NCI-H1436 treated with DMSO at 0.1 percent for 48 hours (cell line): ENCODE measurements around the gene SMARCC1.

Experiments used
- DNase-seq: peaks from one replicate; lab custom pipeline; 2025; lab: John Stamatoyannopoulos, UW

The SMARCC1 gene

DNA sequence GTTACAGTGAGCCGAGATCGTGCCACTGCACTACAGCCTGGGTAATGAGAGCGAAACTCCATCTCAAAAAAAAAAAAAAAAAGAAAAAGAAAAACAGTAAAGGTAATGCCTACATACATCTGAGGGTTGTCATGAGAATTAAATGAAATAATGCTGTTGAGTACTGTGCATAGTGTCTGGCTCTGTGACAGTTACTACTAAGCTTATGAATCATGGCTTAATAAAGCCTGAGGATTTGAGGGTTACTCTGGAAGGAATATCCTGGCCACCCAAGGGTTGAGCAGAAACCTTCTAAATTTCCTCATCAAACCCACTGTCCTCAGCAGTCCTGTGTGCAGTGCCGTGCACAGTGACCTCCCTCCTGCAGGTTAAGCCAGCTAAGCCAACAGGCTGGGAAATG lies 241.4 kb downstream of the SMARCC1 start:
- no peak for DNase-seq

DNA sequence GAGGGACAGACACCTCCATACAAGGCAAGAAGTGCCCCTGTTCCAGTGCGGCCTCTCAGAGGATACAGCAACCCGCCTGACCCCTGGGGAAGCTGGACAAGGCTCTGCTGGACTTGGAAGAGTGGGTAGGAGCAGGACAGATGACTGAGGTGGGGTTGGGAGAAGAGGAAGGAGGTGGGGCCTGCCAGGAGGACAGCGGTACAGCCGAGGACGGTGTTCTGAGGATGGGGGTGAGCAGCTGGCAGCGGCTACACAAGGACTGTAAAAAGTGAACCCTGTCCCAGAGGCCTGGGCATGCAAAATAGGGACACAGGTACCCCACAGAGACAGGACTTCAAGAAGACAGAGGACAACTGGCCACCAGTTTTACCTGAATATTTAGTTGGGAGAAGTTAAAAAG lies 244.7 kb downstream of the SMARCC1 start:
- DNase-seq: no peak

DNA sequence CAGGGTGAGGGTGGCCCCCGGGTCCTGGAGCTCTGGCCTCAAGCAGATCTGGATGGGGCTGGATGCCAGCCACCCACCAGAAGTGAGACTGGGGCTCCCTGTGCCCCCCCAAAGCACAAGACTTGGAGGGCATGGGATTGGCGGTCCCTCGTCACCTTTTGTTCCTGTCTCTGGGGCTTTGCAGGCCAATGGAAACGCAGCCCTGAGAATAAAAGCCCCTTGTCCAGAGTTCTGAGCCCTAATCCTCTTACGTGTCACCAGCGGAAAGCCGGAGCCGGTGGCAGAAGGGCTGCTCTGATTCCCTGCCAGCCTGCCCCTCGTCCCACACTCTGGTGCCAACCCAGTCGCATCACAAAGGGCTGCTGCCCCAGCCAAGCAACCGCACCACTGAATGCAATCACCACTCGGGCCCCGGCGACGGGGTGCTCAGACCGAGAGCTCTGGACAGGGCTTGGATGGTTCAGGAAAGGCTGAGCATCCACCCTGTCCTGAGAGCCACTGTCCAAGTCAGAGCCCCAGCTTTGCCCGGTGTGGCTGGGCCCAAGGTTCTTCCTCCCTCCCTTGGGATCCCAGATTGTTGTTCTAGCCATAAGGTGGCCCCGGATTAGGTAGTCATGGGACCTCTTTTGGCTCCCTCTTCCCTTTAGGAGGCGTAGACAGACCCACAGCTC lies 245.3 kb downstream of the SMARCC1 start:
- DNase-seq: no peak
